IMR-90 (cell line): ENCODE data around the gene MGAT3. TPM values are rescaled to one million over a fixed set of nuclear protein-coding genes. Genes with fewer than 3 reads are reported as not detected.

ENCODE experiments used
- ATAC-seq: fragments of 200-7000 bp; cut with Tn5 transposase; 2 replicates; pipeline ENCODE4 v1.9.1; 2020; ENCODE audit warnings: low read depth, mild to moderate bottlenecking, moderate library complexity
- BruUV-seq: library from RNA; stranded (reverse); fragments of 400-500 nt; replicated peaks from 2 replicates; lab custom pipeline; 2021; lab: Mats Ljungman, UMichigan
- CTCF ChIA-PET: fragments of 300-600 bp; formaldehyde crosslinking; extraction: SDS; loops from one replicate; lab custom pipeline; 2021; ENCODE audit warnings: antibody characterized with exemption; lab: Yijun Ruan, JAX
- POLR2A ChIA-PET: fragments of 300-600 bp; sonication (Branson Sonifier 250); formaldehyde crosslinking; loops from one replicate; lab custom pipeline; 2022; ENCODE audit warnings: antibody characterized with exemption; ENCODE audit not compliant: unreplicated experiment; lab: Charles Lee
- DNase-seq: peaks from one replicate; pipeline ENCODE4 v3.0.0; 2013
- H2AFZ ChIP-seq: replicated peaks from 2 replicates; pipeline ENCODE3; 2013; ENCODE audit warnings: low read length, mild to moderate bottlenecking; ENCODE audit not compliant: poor library complexity
- H2AK5ac ChIP-seq: 2 replicates; pipeline ENCODE4 v1.6.1; 2013; ENCODE audit warnings: low read depth, low read length, inconsistent platforms
- H2AK9ac ChIP-seq: replicated peaks from 2 replicates; pipeline ENCODE3; 2013; ENCODE audit warnings: mild to moderate bottlenecking, low read depth, low read length, moderate library complexity; ENCODE audit not compliant: poor library complexity
- H2BK120ac ChIP-seq: 2 replicates; pipeline ENCODE4 v1.6.1; 2013; ENCODE audit warnings: low read depth, low read length, inconsistent platforms
- H2BK15ac ChIP-seq: 3 replicates; pipeline ENCODE4 v1.6.1; 2013; ENCODE audit warnings: low read depth, low read length, inconsistent platforms
- H2BK20ac ChIP-seq: 2 replicates; pipeline ENCODE4 v1.6.1; 2013; ENCODE audit warnings: low read depth, mild to moderate bottlenecking, inconsistent platforms, low read length, moderate library complexity
- H2BK5ac ChIP-seq: 2 replicates; pipeline ENCODE4 v1.6.1; 2013; ENCODE audit warnings: mild to moderate bottlenecking, low read depth, low read length, inconsistent platforms; ENCODE audit not compliant: poor library complexity, severe bottlenecking
- H3K14ac ChIP-seq: replicated peaks from 2 replicates; pipeline ENCODE4 v1.6.1; 2013; ENCODE audit warnings: low read depth, low read length, inconsistent platforms
- H3K18ac ChIP-seq: 2 replicates; pipeline ENCODE4 v1.6.1; 2013; ENCODE audit warnings: low read depth, low read length, control low read depth
- H3K23ac ChIP-seq: 2 replicates; pipeline ENCODE4 v1.6.1; 2013; ENCODE audit warnings: low read depth, low read length, inconsistent platforms
- H3K27ac ChIP-seq: 2 replicates; pipeline ENCODE4 v1.5.1; 2013; ENCODE audit warnings: mild to moderate bottlenecking, control low read depth, low read length; ENCODE audit not compliant: insufficient read depth
- H3K27me3 ChIP-seq: 2 replicates; pipeline ENCODE4 v1.6.1; 2013; ENCODE audit warnings: low read length; ENCODE audit not compliant: control insufficient read depth, insufficient read depth
- H3K36me3 ChIP-seq: 2 replicates; pipeline ENCODE4 v1.6.1; 2013; ENCODE audit warnings: low read length, mixed read lengths; ENCODE audit not compliant: control insufficient read depth, insufficient read depth
- H3K4ac ChIP-seq: 2 replicates; pipeline ENCODE4 v1.6.1; 2013; ENCODE audit warnings: low read depth, low read length, inconsistent platforms
- H3K4me1 ChIP-seq: 2 replicates; pipeline ENCODE4 v1.6.1; 2013; ENCODE audit warnings: low read length, mixed read lengths; ENCODE audit not compliant: control insufficient read depth, insufficient read depth
- H3K4me2 ChIP-seq: 2 replicates; pipeline ENCODE4 v1.6.1; 2013; ENCODE audit warnings: low read depth, mild to moderate bottlenecking, control low read depth, low read length, moderate library complexity
- H3K4me3 ChIP-seq: 2 replicates; pipeline ENCODE4 v1.5.1; 2013; ENCODE audit warnings: low read depth, mild to moderate bottlenecking, control low read depth, low read length, moderate library complexity; ENCODE audit not compliant: insufficient read depth
- H3K56ac ChIP-seq: 2 replicates; pipeline ENCODE4 v1.6.1; 2013; ENCODE audit warnings: low read length, inconsistent platforms; ENCODE audit not compliant: insufficient read depth; ENCODE audit errors: extremely low read depth
- H3K79me1 ChIP-seq, 2 experiments: 2 replicates each; pipeline ENCODE4 v1.6.1; 2013; ENCODE audit warnings: low read length in 2 of 2, inconsistent platforms in 1 of 2, low read depth in 1 of 2
- H3K9ac ChIP-seq: 2 replicates; pipeline ENCODE4 v1.6.1; 2013; ENCODE audit warnings: low read depth, low read length, control low read depth
- H3K9me1 ChIP-seq: 2 replicates; pipeline ENCODE4 v1.6.1; 2013; ENCODE audit warnings: low read length, inconsistent platforms; ENCODE audit not compliant: insufficient read depth
- H3K9me3 ChIP-seq: 2 replicates; pipeline ENCODE4 v1.6.1; 2013; ENCODE audit warnings: low read length; ENCODE audit not compliant: control insufficient read depth, insufficient read depth
- H4K20me1 ChIP-seq: 2 replicates; pipeline ENCODE4 v1.6.1; 2013; ENCODE audit warnings: low read length, inconsistent platforms; ENCODE audit not compliant: insufficient read depth
- H4K5ac ChIP-seq: 2 replicates; pipeline ENCODE4 v1.6.1; 2013; ENCODE audit warnings: mild to moderate bottlenecking, low read depth, low read length, control low read depth
- H4K8ac ChIP-seq, 2 experiments: 2 replicates each; pipeline ENCODE4 v1.6.1; 2013; ENCODE audit warnings: low read depth in 2 of 2, low read length in 2 of 2, control low read depth in 1 of 2, inconsistent platforms in 1 of 2
- H4K91ac ChIP-seq: 2 replicates; pipeline ENCODE4 v1.6.1; 2013; ENCODE audit warnings: low read depth, low read length, inconsistent platforms; ENCODE audit not compliant: insufficient read depth
- BHLHE40 ChIP-seq: fragments of 150-350 bp; IDR thresholded peaks from 2 replicates; pipeline ENCODE4 v1.6.1; 2016; ENCODE audit warnings: mild to moderate bottlenecking, low read depth, low read length
- CTCF ChIP-seq: conservative IDR thresholded peaks from 2 replicates; pipeline ENCODE4 v1.5.1; 2012; ENCODE audit warnings: mild to moderate bottlenecking, low read depth, low read length, improper control_type of control experiment
- ELK1 ChIP-seq: fragments of 150-350 bp; IDR thresholded peaks from 2 replicates; pipeline ENCODE4 v1.6.1; 2016; ENCODE audit warnings: low read depth, mild to moderate bottlenecking, low read length, moderate library complexity, borderline replicate concordance
- POLR2A ChIP-seq: IDR thresholded peaks from 2 replicates; pipeline ENCODE4 v1.6.1; 2012; ENCODE audit warnings: mild to moderate bottlenecking, low read depth, low read length
- RAD21 ChIP-seq: IDR thresholded peaks from 2 replicates; pipeline ENCODE4 v1.6.1; 2012; ENCODE audit warnings: low read length, improper control_type of control experiment
- RFX5 ChIP-seq: IDR thresholded peaks from 2 replicates; pipeline ENCODE4 v1.8.0; 2012; ENCODE audit warnings: low read depth, mild to moderate bottlenecking, low read length, moderate library complexity
- WGBS, 2 experiments: methylation state at CpG; one replicate each; pipeline versions ENCODE4 v1.1.5 to v1.1.7; 2013; ENCODE audit warnings: missing lambda C conversion rate in 2 of 2; ENCODE audit not compliant: insufficient read length in 1 of 2; ENCODE audit errors: extremely low coverage in 2 of 2; 5-methylcytosine and 5-hydroxymethylcytosine counted together
- dilution Hi-C: fragments of 300-500 bp; cut with HindIII; formaldehyde crosslinking; loops from one replicate; pipeline ENCODE4 v1.14.3; 2018; ENCODE audit warnings: low sequenced_read_pairs; ENCODE audit not compliant: unreplicated experiment
- in situ Hi-C: fragments of 300-500 bp; cut with MboI; formaldehyde crosslinking; loops from 3 replicates; pipeline ENCODE4 v1.14.3; 2019; ENCODE audit warnings: low sequenced_read_pairs, inconsistent platforms, mixed read lengths
- intact Hi-C: fragments of 100-400 bp; cut with micrococcal nuclease; formaldehyde crosslinking; loops from 2 replicates; pipeline ENCODE4 v1.10.0; 2022
- polyA plus RNA-seq, 3 experiments: library from polyadenylated mRNA; depleted of rRNA; stranded (reverse); fragments of >200 nt; gene quantifications; 2 replicates each; pipeline ENCODE4 v1.2.3, GENCODE V29; 2012; ENCODE audit warnings: low replicate concordance in 1 of 3
- total RNA-seq: library from RNA; depleted of rRNA; stranded (reverse); fragments of >200 nt; gene quantifications from 2 replicates; pipeline ENCODE4 v1.2.3, GENCODE V29; 2012

MGAT3 gene
- total and polyA plus RNA-seq, 2 of the 4 experiments (the other 2 are of a cell fraction), result 0.36 to 1.1 TPM

- no peak overlapping the region for H4K91ac ChIP-seq
- TF ChIP-seq ELK1, result no peak
- TF ChIP-seq RFX5, result no peak
- TF ChIP-seq CTCF, result no peak
- no peak for TF ChIP-seq BHLHE40
- TF ChIP-seq POLR2A, result no peak
- TF ChIP-seq RAD21, result no peak
- ChIA-PET CTCF (no interaction called here), POLR2A (no interaction called here)
- ATAC-seq (no peak), DNase-seq (peak; percentile 17)
- H2BK15ac ChIP-seq, result no peak overlapping the region
- H3K79me1 ChIP-seq, result no peaks in the 10 kb centered on the region
- no peak overlapping the region for H2BK5ac ChIP-seq
- no peaks in the 10 kb centered on the region for H3K9me3 ChIP-seq
- H3K14ac ChIP-seq, result no peak overlapping the region
- no peak overlapping the region for H4K5ac ChIP-seq
- no peak overlapping the region; the same call in 1 of the 2 replicates for H3K23ac ChIP-seq
- H2BK120ac ChIP-seq, result no peak overlapping the region
- no peaks in the 10 kb centered on the region for H3K36me3 ChIP-seq
- H3K18ac ChIP-seq, result no peak overlapping the region
- no peak overlapping the region for H2AFZ ChIP-seq
- no peak overlapping the region for H3K4me3 ChIP-seq
- no peaks in the 10 kb centered on the region; the same call in none of the 2 replicates for H3K9me1 ChIP-seq
- peaks cover 40% of the 10 kb centered on the region for H3K27me3 ChIP-seq
- 0 out of 2 replicates have a peak overlapping the region, but pooled peaks have one; percentile 1 for H2AK5ac ChIP-seq
- dilution Hi-C loops, result no loop called here
- H2BK20ac ChIP-seq, result no peak overlapping the region
- no TSS peak for BruUV-seq
- in situ Hi-C loops, result no loop called here
- no peaks in the 10 kb centered on the region for H4K20me1 ChIP-seq
- no peak overlapping the region for H3K27ac ChIP-seq
- no peak overlapping the region for H4K8ac ChIP-seq
- 70% methylated on average over 4 of the region's 9 CpGs; no CpG with 5 or more reads in 1 of the 2 experiments for WGBS, 2 experiments
- peak overlapping the region; percentile 55 for H2AK9ac ChIP-seq
- peaks cover 8% of the 10 kb centered on the region; the same call in 1 of the 2 replicates for H3K4me1 ChIP-seq
- intact Hi-C loops, result no loop called here
- H3K4ac ChIP-seq, result no peak overlapping the region
- H3K4me2 ChIP-seq, result no peak overlapping the region
- no peak overlapping the region for H3K56ac ChIP-seq
- H3K9ac ChIP-seq, result no peak overlapping the region
Observed at GRCh38 chr22:39453765-39454378, 2.9 kb upstream of the MGAT3 start.
